Endothelial cell of umbilical vein (primary cell): ENCODE results near the gene ANKRD31. TPM values are rescaled to one million over a fixed set of nuclear protein-coding genes. Genes with fewer than 3 reads are reported as not detected.

Source experiments
- BruUV-seq: library from RNA; stranded (reverse); fragments of 400-500 nt; replicated peaks from 2 replicates; lab custom pipeline; 2021; lab: Mats Ljungman, UMichigan
- CTCF ChIA-PET: fragments of 300-600, 350-600 bp; sonication (Branson Sonifier 250); formaldehyde crosslinking; loops from one replicate; lab custom pipeline; 2021; ENCODE audit warnings: antibody characterized with exemption, inconsistent platforms; lab: Charles Lee
- POLR2A ChIA-PET: fragments of 300-600, 350-600 bp; sonication (Branson Sonifier 250); formaldehyde crosslinking; loops from one replicate; lab custom pipeline; 2021; ENCODE audit warnings: antibody characterized with exemption, inconsistent platforms; lab: Charles Lee
- DNase-seq: peaks from one replicate; pipeline ENCODE4 v3.0.0-alpha.2; 2011; ENCODE audit warnings: low read depth, low spot score
- FAIRE-seq: peaks from 2 replicates; lab custom pipeline; 2011; peaks lifted over from hg19 to GRCh38; lab: Jason Lieb, UNC
- H2AFZ ChIP-seq: 2 replicates; pipeline ENCODE4 v1.6.0; 2012; ENCODE audit warnings: low read depth, low read length, control low read depth, inconsistent platforms
- H3K27ac ChIP-seq: 2 replicates; pipeline ENCODE4 v1.5.1; 2011; ENCODE audit warnings: low read depth, mild to moderate bottlenecking, control low read depth, low read length, moderate library complexity; ENCODE audit not compliant: insufficient read depth
- H3K27me3 ChIP-seq, 2 experiments: 2 replicates each; pipeline versions ENCODE4 v1.6.0 to v1.6.1; 2011; ENCODE audit warnings: low read length in 2 of 2, mixed read lengths in 1 of 2; ENCODE audit not compliant: control insufficient read depth in 2 of 2, insufficient read depth in 2 of 2
- H3K36me3 ChIP-seq, 2 experiments: 2 replicates in 1 of 2; 3 replicates in 1 of 2; pipeline ENCODE4 v1.5.1; 2011; ENCODE audit warnings: low read length in 2 of 2, mild to moderate bottlenecking in 1 of 2, moderate library complexity in 1 of 2; ENCODE audit not compliant: control insufficient read depth in 2 of 2, insufficient read depth in 2 of 2; ENCODE audit errors: extremely low read depth in 1 of 2
- H3K4me1 ChIP-seq: 3 replicates; pipeline ENCODE4 v1.5.1; 2011; ENCODE audit warnings: mild to moderate bottlenecking, low read length; ENCODE audit not compliant: control insufficient read depth, insufficient read depth; ENCODE audit errors: extremely low read depth
- H3K4me2 ChIP-seq: 2 replicates; pipeline ENCODE4 v1.6.1; 2011; ENCODE audit warnings: low read length, control low read depth, mixed read lengths; ENCODE audit not compliant: insufficient read depth
- H3K4me3 ChIP-seq, 3 experiments: fragments of 200-600 bp in 1 of 3; sonication (generic), shearing (Covaris generic) in 1 of 3; replicated peaks in 1 of 3; 2 replicates each; pipeline ENCODE4 v1.5.1; 2011 to 2016; ENCODE audit warnings: control low read depth in 3 of 3, low read length in 3 of 3, mild to moderate bottlenecking in 2 of 3, inconsistent platforms in 1 of 3, low read depth in 1 of 3, moderate library complexity in 1 of 3; ENCODE audit not compliant: insufficient read depth in 1 of 3
- H3K79me2 ChIP-seq: 2 replicates; pipeline ENCODE4 v1.6.0; 2012; ENCODE audit warnings: low read length, inconsistent platforms; ENCODE audit not compliant: control insufficient read depth, insufficient read depth
- H3K9ac ChIP-seq: replicated peaks from 2 replicates; pipeline ENCODE3; 2011; ENCODE audit warnings: low read length, control low read depth; ENCODE audit not compliant: insufficient read depth; ENCODE audit errors: extremely low read depth
- H3K9me1 ChIP-seq: replicated peaks from 3 replicates; pipeline ENCODE4 v1.6.0; 2011; ENCODE audit warnings: mild to moderate bottlenecking, low read length; ENCODE audit not compliant: control insufficient read depth, insufficient read depth; ENCODE audit errors: extremely low read depth
- H3K9me3 ChIP-seq: replicated peaks from 2 replicates; pipeline ENCODE4 v1.5.1; 2012; ENCODE audit warnings: low read length, inconsistent platforms; ENCODE audit not compliant: control insufficient read depth, insufficient read depth
- H4K20me1 ChIP-seq: replicated peaks from 2 replicates; pipeline ENCODE3; 2011; ENCODE audit warnings: mild to moderate bottlenecking, low read length; ENCODE audit not compliant: control insufficient read depth, insufficient read depth; ENCODE audit errors: extremely low read depth
- CTCF ChIP-seq, 2 donors: IDR thresholded peaks; 1 replicate in 1 of 2; 2 replicates in 1 of 2; pipeline ENCODE4 v1.5.1; 2011; ENCODE audit warnings: low read length in 2 of 2, mild to moderate bottlenecking in 2 of 2, moderate library complexity in 2 of 2, control low read depth in 1 of 2, inconsistent platforms in 1 of 2, low read depth in 1 of 2; ENCODE audit not compliant: insufficient read depth in 1 of 2; ENCODE audit errors: extremely low read depth in 1 of 2
- EZH2 ChIP-seq: IDR thresholded peaks from 2 replicates; pipeline ENCODE4 v1.6.1; 2012; ENCODE audit warnings: borderline replicate concordance, low read depth, mild to moderate bottlenecking, moderate library complexity, low read length, inconsistent platforms; ENCODE audit not compliant: severe bottlenecking
- FOS ChIP-seq: IDR thresholded peaks from 2 replicates; pipeline ENCODE4 v1.6.1; 2011; ENCODE audit warnings: mild to moderate bottlenecking, low read length, moderate library complexity, borderline replicate concordance; ENCODE audit not compliant: insufficient read depth
- GATA2 ChIP-seq: IDR thresholded peaks from 2 replicates; pipeline ENCODE4 v1.7.0; 2011; ENCODE audit warnings: low read depth, mild to moderate bottlenecking, moderate library complexity, mixed read lengths, low read length; ENCODE audit not compliant: insufficient read length, insufficient read depth
- JUN ChIP-seq: IDR thresholded peaks from 2 replicates; pipeline ENCODE4 v1.6.1; 2011; ENCODE audit warnings: borderline replicate concordance, low read depth; ENCODE audit not compliant: insufficient read length, insufficient read depth
- MAX ChIP-seq: IDR thresholded peaks from 2 replicates; pipeline ENCODE4 v1.6.1; 2011; ENCODE audit not compliant: insufficient read depth, insufficient read length
- MYC ChIP-seq: IDR thresholded peaks from one replicate; pipeline ENCODE4 v1.6.1; 2011; ENCODE audit warnings: mild to moderate bottlenecking, low read depth, low read length
- POLR2A ChIP-seq: IDR thresholded peaks from 2 replicates; pipeline ENCODE4 v1.6.1; 2012; ENCODE audit warnings: low read depth, mild to moderate bottlenecking, control low read depth, low read length
- POLR2AphosphoS5 ChIP-seq: IDR thresholded peaks from 2 replicates; pipeline ENCODE4 v1.6.1; 2012; ENCODE audit warnings: low read depth, mild to moderate bottlenecking, control low read depth, low read length, moderate library complexity; ENCODE audit not compliant: insufficient read depth
- dilution Hi-C: fragments of 300-500 bp; cut with MboI; formaldehyde crosslinking; loops from one replicate; pipeline ENCODE4 v1.15.0; 2019; ENCODE audit warnings: low sequenced_read_pairs; ENCODE audit not compliant: extremely low pct_ligation_motif_present
- intact Hi-C: fragments of 100-400 bp; cut with micrococcal nuclease; formaldehyde crosslinking; loops from one replicate; pipeline ENCODE4 v1.10.0; 2022
- polyA plus RNA-seq, 4 experiments: library from polyadenylated mRNA; depleted of rRNA in 3 of 4; stranded (reverse) in 3 of 4; unstranded in 1 of 4; fragments of >200 nt; gene quantifications; 2 replicates each; pipeline versions ENCODE4 v1.2.1 to v1.2.3, GENCODE V29; 2011 to 2012; ENCODE audit warnings: missing spikeins in 1 of 4
- total RNA-seq: library from RNA; stranded (reverse); gene quantifications from 2 replicates; pipeline ENCODE4 v1.2.3, GENCODE V29; 2021

ANKRD31 gene
- total and polyA plus RNA-seq, 2 donors (not counting 3 experiments of a cell fraction or from before 2014, with no cell fraction given): not detected

- H3K4me3 ChIP-seq: no peak overlapping the region
- CTCF ChIA-PET: no interaction called here
- peaks cover 0 to 3% of the 10 kb centered on the region in 2 experiments for H3K27me3 ChIP-seq
- H3K4me1 ChIP-seq: no peaks in the 10 kb centered on the region
- dilution Hi-C loops: no loop called here
- no peak overlapping the region for H3K27ac ChIP-seq
- H3K79me2 ChIP-seq: no peaks in the 10 kb centered on the region
- BruUV-seq: no TSS peak
- H3K9me1 ChIP-seq: no peaks in the 10 kb centered on the region
- no peaks in the 10 kb centered on the region for H4K20me1 ChIP-seq
- FAIRE-seq (no peak), DNase-seq (no peak)
- H3K4me2 ChIP-seq: no peak overlapping the region
- no peak overlapping the region for H2AFZ ChIP-seq
- no peaks in the 10 kb centered on the region for H3K9me3 ChIP-seq
- TF ChIP-seq EZH2 (no peak), MAX (no peak), JUN (no peak), POLR2A (no peak), CTCF (IDR thresholded peaks at IDR 0.05; ENCODE audit: extremely low read depth in 1 of 2, insufficient read depth in 1 of 2, low read depth in 1 of 2, low read length in 2 of 2) (no peak), POLR2AphosphoS5 (no peak), FOS (no peak), MYC (no peak), GATA2 (no peak)
- no peaks in the 10 kb centered on the region for H3K36me3 ChIP-seq
- intact Hi-C loops: no loop called here
- no peak overlapping the region for H3K9ac ChIP-seq
- POLR2A ChIA-PET: no interaction called here
Observed at GRCh38 chr5:75169516-75169915, 67.2 kb downstream of the ANKRD31 start.
